Measurements from ENCODE around the gene ASIC1.

DNA sequence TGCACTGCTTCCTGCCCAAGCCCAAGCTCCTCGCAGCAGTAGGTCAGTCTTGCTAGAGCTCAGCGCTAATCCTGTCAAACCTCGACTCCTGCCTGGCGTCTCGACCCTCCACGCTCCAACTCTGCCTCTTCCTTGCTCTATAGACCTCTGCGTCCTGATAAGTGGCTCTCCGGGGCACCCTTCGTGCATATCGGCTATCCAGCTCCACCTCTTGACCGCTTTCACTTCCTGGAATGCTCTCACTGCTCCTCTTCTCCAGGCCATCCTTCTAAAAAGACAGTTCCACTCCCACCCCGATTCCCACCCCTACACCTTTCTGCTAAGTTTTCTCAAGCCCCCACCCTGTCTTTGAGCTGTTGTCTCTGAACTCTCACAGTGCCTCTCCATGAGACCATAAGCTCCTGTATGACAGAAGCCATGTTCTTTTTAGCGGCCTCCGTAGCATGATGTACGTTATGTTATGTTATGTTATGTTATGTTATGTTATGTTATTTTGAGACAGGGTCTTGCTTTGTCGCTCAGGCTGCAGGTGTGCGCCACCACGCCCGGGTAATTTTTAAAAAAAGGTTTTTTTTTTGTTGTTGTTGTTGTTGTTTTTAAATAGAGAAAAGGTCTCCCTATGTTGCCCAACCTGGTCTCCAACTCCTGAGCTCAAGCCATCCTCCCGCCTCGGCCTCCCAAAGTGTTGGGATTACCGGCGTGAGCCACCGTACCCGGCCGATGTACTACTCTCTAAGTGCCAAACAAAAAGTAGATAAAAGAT, 55.2 kb downstream of the ASIC1 start:
- TF ChIP-seq, protein P1, sequence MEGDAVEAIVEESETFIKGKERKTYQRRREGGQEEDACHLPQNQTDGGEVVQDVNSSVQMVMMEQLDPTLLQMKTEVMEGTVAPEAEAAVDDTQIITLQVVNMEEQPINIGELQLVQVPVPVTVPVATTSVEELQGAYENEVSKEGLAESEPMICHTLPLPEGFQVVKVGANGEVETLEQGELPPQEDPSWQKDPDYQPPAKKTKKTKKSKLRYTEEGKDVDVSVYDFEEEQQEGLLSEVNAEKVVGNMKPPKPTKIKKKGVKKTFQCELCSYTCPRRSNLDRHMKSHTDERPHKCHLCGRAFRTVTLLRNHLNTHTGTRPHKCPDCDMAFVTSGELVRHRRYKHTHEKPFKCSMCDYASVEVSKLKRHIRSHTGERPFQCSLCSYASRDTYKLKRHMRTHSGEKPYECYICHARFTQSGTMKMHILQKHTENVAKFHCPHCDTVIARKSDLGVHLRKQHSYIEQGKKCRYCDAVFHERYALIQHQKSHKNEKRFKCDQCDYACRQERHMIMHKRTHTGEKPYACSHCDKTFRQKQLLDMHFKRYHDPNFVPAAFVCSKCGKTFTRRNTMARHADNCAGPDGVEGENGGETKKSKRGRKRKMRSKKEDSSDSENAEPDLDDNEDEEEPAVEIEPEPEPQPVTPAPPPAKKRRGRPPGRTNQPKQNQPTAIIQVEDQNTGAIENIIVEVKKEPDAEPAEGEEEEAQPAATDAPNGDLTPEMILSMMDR (IDR thresholded peaks at IDR 0.05; ENCODE audit: insufficient read depth, low read depth, low read length), result no peak
- TF ChIP-seq EZH2 (IDR thresholded peaks at IDR 0.05; ENCODE audit: insufficient read depth, low read length), result no peak
